ENCODE results near the gene ZNF469. TPM values are rescaled to one million over a fixed set of nuclear protein-coding genes. Genes with fewer than 3 reads are reported as not detected.

The ZNF469 gene
- total RNA-seq, 1 donor from 2014 or later: 4.2 TPM

DNA sequence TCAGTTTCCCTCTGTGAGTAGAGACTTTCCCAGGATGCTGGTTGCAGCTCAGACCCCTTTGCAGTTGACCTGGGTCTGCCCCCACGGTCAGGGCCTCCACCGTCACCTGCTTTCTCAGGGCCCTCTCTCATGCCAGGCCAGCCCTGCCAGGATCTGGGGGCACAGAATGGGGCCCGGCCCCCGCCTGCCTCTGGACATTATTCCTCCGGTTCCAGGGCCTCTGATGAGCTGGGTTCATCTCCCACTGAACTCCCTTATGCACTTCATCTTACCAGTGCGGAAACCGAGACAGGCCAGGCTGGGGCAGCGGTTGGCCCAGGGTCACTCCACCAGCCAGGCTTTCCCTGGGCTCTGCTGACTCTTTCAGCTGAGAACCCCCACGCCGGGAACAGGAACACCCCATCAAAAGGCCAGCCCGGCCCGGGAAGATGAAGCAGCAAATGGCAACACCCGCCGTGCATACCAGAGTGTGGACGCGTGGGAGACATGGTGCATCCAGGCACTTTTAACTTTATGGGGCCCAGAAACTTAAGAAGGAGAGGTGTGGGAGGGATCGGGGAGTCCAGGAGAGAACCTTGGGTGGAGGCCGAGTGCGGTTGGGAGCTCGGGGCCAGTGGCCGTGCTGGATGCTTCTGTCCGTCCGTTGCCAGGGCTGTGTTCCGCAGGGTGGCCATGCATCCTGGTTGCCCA, 19.9 kb downstream of the ZNF469 start:
- POLR2A ChIA-PET: no interaction called here

GRCh38 chr16:88403794-88404581, 21.2 kb downstream of the ZNF469 start:
- CTCF ChIA-PET: no interaction called here
- no peaks in the 10 kb centered on the region for H3K9me3 Mint-ChIP-seq
- DNase-seq (no peak), ATAC-seq (ENCODE audit: low read depth) (no peak)
- peaks cover 4% of the 10 kb centered on the region for H3K4me1 Mint-ChIP-seq
- H3K4me3 Mint-ChIP-seq: no peak overlapping the region
- POLR2A ChIA-PET: no interaction called here
- H3K36me3 Mint-ChIP-seq (ENCODE audit: low read depth): no peaks in the 10 kb centered on the region
- peaks cover 4% of the 10 kb centered on the region for H3K27me3 Mint-ChIP-seq
- TF ChIP-seq, protein P1, sequence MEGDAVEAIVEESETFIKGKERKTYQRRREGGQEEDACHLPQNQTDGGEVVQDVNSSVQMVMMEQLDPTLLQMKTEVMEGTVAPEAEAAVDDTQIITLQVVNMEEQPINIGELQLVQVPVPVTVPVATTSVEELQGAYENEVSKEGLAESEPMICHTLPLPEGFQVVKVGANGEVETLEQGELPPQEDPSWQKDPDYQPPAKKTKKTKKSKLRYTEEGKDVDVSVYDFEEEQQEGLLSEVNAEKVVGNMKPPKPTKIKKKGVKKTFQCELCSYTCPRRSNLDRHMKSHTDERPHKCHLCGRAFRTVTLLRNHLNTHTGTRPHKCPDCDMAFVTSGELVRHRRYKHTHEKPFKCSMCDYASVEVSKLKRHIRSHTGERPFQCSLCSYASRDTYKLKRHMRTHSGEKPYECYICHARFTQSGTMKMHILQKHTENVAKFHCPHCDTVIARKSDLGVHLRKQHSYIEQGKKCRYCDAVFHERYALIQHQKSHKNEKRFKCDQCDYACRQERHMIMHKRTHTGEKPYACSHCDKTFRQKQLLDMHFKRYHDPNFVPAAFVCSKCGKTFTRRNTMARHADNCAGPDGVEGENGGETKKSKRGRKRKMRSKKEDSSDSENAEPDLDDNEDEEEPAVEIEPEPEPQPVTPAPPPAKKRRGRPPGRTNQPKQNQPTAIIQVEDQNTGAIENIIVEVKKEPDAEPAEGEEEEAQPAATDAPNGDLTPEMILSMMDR (IDR thresholded peaks at IDR 0.05): no peak
- intact Hi-C loops (cut with micrococcal nuclease): no loop called here
- H3K27ac Mint-ChIP-seq: no peak overlapping the region

More for the DNA sequence above, 19.9 kb downstream of the ZNF469 start:
- Mint-ChIP-seq H3K4me1 (peaks cover under 1% of the 10 kb centered on the region), H3K27me3 (peaks cover 4% of the 10 kb centered on the region), H3K4me3 (no peak overlapping the region), H3K27ac (no peak overlapping the region), H3K9me3 (no peaks in the 10 kb centered on the region), H3K36me3 (ENCODE audit: low read depth) (no peaks in the 10 kb centered on the region)
- intact Hi-C loops (cut with micrococcal nuclease): no loop called here
- ATAC-seq (ENCODE audit: low read depth) (no peak), DNase-seq (no peak)
- TF ChIP-seq, protein P1 (IDR thresholded peaks at IDR 0.05): no peak
- CTCF ChIA-PET: no interaction called here

GRCh38 chr16:88404769-88405168, 22.0 kb downstream of the ZNF469 start:
- intact Hi-C loops (cut with micrococcal nuclease): no loop called here
- POLR2A ChIA-PET: no interaction called here
- Mint-ChIP-seq H3K36me3 (ENCODE audit: low read depth) (no peaks in the 10 kb centered on the region), H3K4me3 (no peak overlapping the region), H3K9me3 (no peaks in the 10 kb centered on the region), H3K27me3 (peaks cover 4% of the 10 kb centered on the region), H3K4me1 (peaks cover 4% of the 10 kb centered on the region), H3K27ac (no peak overlapping the region)
- no peak for ATAC-seq (ENCODE audit: low read depth)
- CTCF ChIA-PET: no interaction called here
- no peak for DNase-seq
- TF ChIP-seq, protein P1 (IDR thresholded peaks at IDR 0.05): no peak

- Mint-ChIP-seq H3K36me3 (ENCODE audit: low read depth) (no peaks in the 10 kb centered on the region), H3K27ac (no peak overlapping the region), H3K27me3 (peaks cover 4% of the 10 kb centered on the region)
Measured at GRCh38 chr16:88405216-88406060, 22.7 kb downstream of the ZNF469 start.

More at GRCh38 chr16:88405216-88406060, 22.7 kb downstream of the ZNF469 start:
- Mint-ChIP-seq H3K9me3 (no peaks in the 10 kb centered on the region), H3K4me3 (no peak overlapping the region), H3K4me1 (peaks cover 4% of the 10 kb centered on the region)
- intact Hi-C loops (cut with micrococcal nuclease): no loop called here
- DNase-seq (no peak), ATAC-seq (ENCODE audit: low read depth) (no peak)
- ChIA-PET POLR2A (interaction anchor here (0.6 kb wide), 1 partner anchor 517 kb away, joined by 3 read pairs; no protein-coding TSS in a partner anchor), CTCF (no interaction called here)
- TF ChIP-seq, protein P1 (IDR thresholded peaks at IDR 0.05): no peak

All from activated B cell treated with CpG ODN at 0.5 μM for 24 hours (primary cell).